ENCODE measurements around the gene NSMF.

DNA sequence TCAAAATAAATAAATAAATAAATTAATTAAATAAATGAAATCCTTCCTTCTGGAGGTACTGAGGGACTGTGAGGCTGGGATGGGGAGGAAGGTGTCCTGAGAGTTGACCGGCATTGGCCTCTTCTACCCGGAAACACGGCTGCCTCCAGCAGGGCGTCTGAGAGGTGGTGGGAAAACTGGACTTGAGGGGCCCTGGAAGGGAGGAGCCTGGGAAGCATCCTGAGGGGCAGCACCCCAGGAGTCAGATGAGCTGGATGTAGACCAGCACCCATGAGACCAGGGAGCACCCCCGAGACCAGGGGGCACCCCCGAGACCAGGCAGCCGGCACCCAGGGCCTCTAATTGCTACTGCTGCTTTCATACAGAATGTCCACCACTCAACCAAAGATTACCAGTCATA is 8.8 kb upstream of the NSMF start:
- TF ChIP-seq ZNF510 (tag by site-specific recombination; IDR thresholded peaks at IDR 0.05; ENCODE audit: insufficient replicate concordance), result no peak
- no peak for TF ChIP-seq ZNF561 (tag by site-specific recombination; IDR thresholded peaks at IDR 0.05; ENCODE audit: borderline replicate concordance)
- TF ChIP-seq MEIS1 (CRISPR knock-in tag; IDR thresholded peaks at IDR 0.05; ENCODE audit: borderline replicate concordance), result no peak
- TF ChIP-seq, protein P1, sequence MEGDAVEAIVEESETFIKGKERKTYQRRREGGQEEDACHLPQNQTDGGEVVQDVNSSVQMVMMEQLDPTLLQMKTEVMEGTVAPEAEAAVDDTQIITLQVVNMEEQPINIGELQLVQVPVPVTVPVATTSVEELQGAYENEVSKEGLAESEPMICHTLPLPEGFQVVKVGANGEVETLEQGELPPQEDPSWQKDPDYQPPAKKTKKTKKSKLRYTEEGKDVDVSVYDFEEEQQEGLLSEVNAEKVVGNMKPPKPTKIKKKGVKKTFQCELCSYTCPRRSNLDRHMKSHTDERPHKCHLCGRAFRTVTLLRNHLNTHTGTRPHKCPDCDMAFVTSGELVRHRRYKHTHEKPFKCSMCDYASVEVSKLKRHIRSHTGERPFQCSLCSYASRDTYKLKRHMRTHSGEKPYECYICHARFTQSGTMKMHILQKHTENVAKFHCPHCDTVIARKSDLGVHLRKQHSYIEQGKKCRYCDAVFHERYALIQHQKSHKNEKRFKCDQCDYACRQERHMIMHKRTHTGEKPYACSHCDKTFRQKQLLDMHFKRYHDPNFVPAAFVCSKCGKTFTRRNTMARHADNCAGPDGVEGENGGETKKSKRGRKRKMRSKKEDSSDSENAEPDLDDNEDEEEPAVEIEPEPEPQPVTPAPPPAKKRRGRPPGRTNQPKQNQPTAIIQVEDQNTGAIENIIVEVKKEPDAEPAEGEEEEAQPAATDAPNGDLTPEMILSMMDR (tag by site-specific recombination; IDR thresholded peaks at IDR 0.05), result no peak
- TF ChIP-seq ZNF132 (tag by site-specific recombination; IDR thresholded peaks at IDR 0.05; ENCODE audit: borderline replicate concordance), result no peak
- TF ChIP-seq ZNF585B (tag by site-specific recombination; IDR thresholded peaks at IDR 0.05), result no peak

Measured in HEK293 (cell line).